DND-41 (cell line): ENCODE measurements around the gene PLCB4.

Source experiments
- EZH2 ChIP-seq: IDR thresholded peaks from 3 replicates; pipeline ENCODE4 v1.6.1; 2012; ENCODE audit warnings: borderline replicate concordance, low read depth, mild to moderate bottlenecking, moderate library complexity, low read length, inconsistent platforms; ENCODE audit not compliant: severe bottlenecking
- TF ChIP-seq, protein P1 (sequence below): IDR thresholded peaks from 2 replicates; pipeline ENCODE4 v1.5.1; 2012; ENCODE audit warnings: borderline replicate concordance, low read length, moderate library complexity, mild to moderate bottlenecking; ENCODE audit not compliant: poor library complexity, severe bottlenecking; ENCODE audit errors: extremely low read depth

DNA sequence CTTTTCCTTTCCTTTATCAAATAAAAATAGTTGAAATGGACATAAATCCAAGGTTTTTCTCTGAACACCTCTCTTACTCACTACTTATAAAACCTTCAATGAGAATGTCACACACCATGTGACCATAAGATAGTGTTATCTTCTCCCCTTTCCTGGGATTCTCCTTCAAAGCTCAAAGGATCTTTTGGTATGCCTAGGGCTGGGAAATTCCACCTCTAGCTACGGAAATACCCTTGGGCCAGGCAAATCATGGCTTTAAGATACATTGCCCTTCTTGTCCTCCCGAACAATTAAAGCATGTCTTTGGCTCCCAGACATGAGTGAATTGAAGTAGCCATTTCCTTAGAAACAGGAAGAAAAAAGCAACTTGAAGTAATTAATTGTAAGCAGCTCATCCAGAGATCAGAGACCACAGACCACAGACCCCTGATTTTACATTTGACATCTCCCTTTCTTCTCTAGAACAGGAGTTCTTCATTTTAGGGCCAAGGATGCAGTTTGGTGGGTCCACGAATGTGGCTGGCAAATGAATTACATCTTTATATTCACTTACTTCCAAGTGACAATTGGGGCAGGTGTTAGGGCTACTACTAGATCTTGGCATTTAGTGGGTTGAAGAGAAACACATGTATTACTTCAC lies 4.1 kb downstream of the PLCB4 start:
- TF ChIP-seq, protein P1, sequence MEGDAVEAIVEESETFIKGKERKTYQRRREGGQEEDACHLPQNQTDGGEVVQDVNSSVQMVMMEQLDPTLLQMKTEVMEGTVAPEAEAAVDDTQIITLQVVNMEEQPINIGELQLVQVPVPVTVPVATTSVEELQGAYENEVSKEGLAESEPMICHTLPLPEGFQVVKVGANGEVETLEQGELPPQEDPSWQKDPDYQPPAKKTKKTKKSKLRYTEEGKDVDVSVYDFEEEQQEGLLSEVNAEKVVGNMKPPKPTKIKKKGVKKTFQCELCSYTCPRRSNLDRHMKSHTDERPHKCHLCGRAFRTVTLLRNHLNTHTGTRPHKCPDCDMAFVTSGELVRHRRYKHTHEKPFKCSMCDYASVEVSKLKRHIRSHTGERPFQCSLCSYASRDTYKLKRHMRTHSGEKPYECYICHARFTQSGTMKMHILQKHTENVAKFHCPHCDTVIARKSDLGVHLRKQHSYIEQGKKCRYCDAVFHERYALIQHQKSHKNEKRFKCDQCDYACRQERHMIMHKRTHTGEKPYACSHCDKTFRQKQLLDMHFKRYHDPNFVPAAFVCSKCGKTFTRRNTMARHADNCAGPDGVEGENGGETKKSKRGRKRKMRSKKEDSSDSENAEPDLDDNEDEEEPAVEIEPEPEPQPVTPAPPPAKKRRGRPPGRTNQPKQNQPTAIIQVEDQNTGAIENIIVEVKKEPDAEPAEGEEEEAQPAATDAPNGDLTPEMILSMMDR: no peak
- TF ChIP-seq EZH2: no peak
